HEK293 (cell line): ENCODE data around the gene EXTL1.

Source experiments
- CTCF ChIA-PET: fragments of 350-600 bp; formaldehyde crosslinking; extraction: SDS; loops from one replicate; lab custom pipeline; 2021; ENCODE audit warnings: antibody characterized with exemption; lab: Yijun Ruan, JAX
- POLR2A ChIA-PET: fragments of 300-600 bp; formaldehyde crosslinking; extraction: SDS; loops from one replicate; lab custom pipeline; 2020; ENCODE audit warnings: antibody characterized with exemption, inconsistent platforms; lab: Yijun Ruan, JAX
- H3K27ac ChIP-seq: fragments of 200-500 bp; sonication (Bioruptor generic); 2 replicates; pipeline ENCODE4 v1.5.1; 2014; ENCODE audit warnings: low read depth, low read length, control low read depth, inconsistent platforms; ENCODE audit errors: extremely low read depth
- H3K36me3 ChIP-seq, 2 experiments: fragments of 200-500 bp in 1 of 2; sonication (Bioruptor generic) in 1 of 2; 1 replicate in 1 of 2; 2 replicates in 1 of 2; pipeline ENCODE4 v1.5.1; 2014 to 2017; ENCODE audit warnings: inconsistent platforms in 2 of 2, low read length in 2 of 2; ENCODE audit not compliant: control insufficient read depth in 2 of 2, insufficient read depth in 1 of 2
- H3K4me1 ChIP-seq: fragments of 200-500 bp; sonication (Bioruptor generic); 2 replicates; pipeline ENCODE4 v1.5.1; 2014; ENCODE audit warnings: mild to moderate bottlenecking, low read length, inconsistent platforms; ENCODE audit not compliant: control insufficient read depth, insufficient read depth
- H3K4me3 ChIP-seq: 2 replicates; pipeline ENCODE4 v1.5.1; 2011; ENCODE audit warnings: low read depth, mild to moderate bottlenecking, control low read depth, low read length, moderate library complexity
- H3K9me3 ChIP-seq: fragments of 200-500 bp; sonication (Bioruptor generic); 2 replicates; pipeline ENCODE4 v1.5.1; 2014; ENCODE audit warnings: low read depth, low read length, inconsistent platforms; ENCODE audit not compliant: control insufficient read depth, insufficient read depth
- KLF10 ChIP-seq: fragments of 450-650 bp; IDR thresholded peaks from 2 replicates; pipeline ENCODE4 v1.5.1; 2018; ENCODE audit warnings: missing biosample characterization, mild to moderate bottlenecking, missing genetic modification characterization
- KLF17 ChIP-seq: fragments of 450-650 bp; formaldehyde crosslinking; IDR thresholded peaks from 2 replicates; pipeline ENCODE4 v1.5.1; 2016; ENCODE audit warnings: missing biosample characterization, missing genetic modification characterization
- SCRT1 ChIP-seq: fragments of 450-650 bp; formaldehyde crosslinking; IDR thresholded peaks from 2 replicates; pipeline ENCODE4 v1.5.1; 2016; ENCODE audit warnings: missing biosample characterization, missing genetic modification characterization, borderline replicate concordance
- SP2 ChIP-seq: fragments of 450-650 bp; formaldehyde crosslinking; IDR thresholded peaks from 2 replicates; pipeline ENCODE4 v1.5.1; 2016; ENCODE audit warnings: missing biosample characterization, missing genetic modification characterization
- TCF7L2 ChIP-seq: IDR thresholded peaks from 2 replicates; pipeline ENCODE4 v1.6.1; 2011; ENCODE audit warnings: low read depth, mild to moderate bottlenecking, inconsistent platforms, low read length, moderate library complexity, borderline replicate concordance
- ZNF112 ChIP-seq: fragments of 450-650 bp; formaldehyde crosslinking; IDR thresholded peaks from 2 replicates; pipeline ENCODE4 v1.5.0; 2017; ENCODE audit warnings: missing biosample characterization, missing genetic modification characterization
- ZNF121 ChIP-seq: fragments of 450-650 bp; formaldehyde crosslinking; IDR thresholded peaks from 2 replicates; pipeline ENCODE4 v1.5.1; 2016; ENCODE audit warnings: missing biosample characterization, missing genetic modification characterization
- ZNF239 ChIP-seq: fragments of 450-650 bp; formaldehyde crosslinking; IDR thresholded peaks from 2 replicates; pipeline ENCODE4 v1.5.1; 2016; ENCODE audit warnings: missing biosample characterization, missing genetic modification characterization
- ZNF394 ChIP-seq: fragments of 450-650 bp; formaldehyde crosslinking; IDR thresholded peaks from 2 replicates; pipeline ENCODE4 v1.5.1; 2016; ENCODE audit warnings: missing biosample characterization, missing genetic modification characterization, mild to moderate bottlenecking, moderate library complexity, borderline replicate concordance
- ZNF623 ChIP-seq: fragments of 450-650 bp; formaldehyde crosslinking; IDR thresholded peaks from 2 replicates; pipeline ENCODE4 v1.5.1; 2016; ENCODE audit warnings: missing biosample characterization, missing genetic modification characterization
- ZSCAN23 ChIP-seq: fragments of 450-650 bp; formaldehyde crosslinking; IDR thresholded peaks from 2 replicates; pipeline ENCODE4 v1.5.1; 2016; ENCODE audit warnings: missing biosample characterization, missing genetic modification characterization
- ZXDB ChIP-seq: fragments of 450-650 bp; formaldehyde crosslinking; IDR thresholded peaks from 2 replicates; pipeline ENCODE4 v1.5.1; 2016; ENCODE audit warnings: missing biosample characterization, missing genetic modification characterization

EXTL1 gene

GRCh38 chr1:26083208-26083607, 61.6 kb downstream of the EXTL1 start:
- TF ChIP-seq ZNF121 (tag by site-specific recombination) (no peak), ZXDB (tag by site-specific recombination) (no peak), SP2 (no peak), KLF10 (no peak), TCF7L2 (no peak), ZNF239 (no peak), ZNF112 (tag by site-specific recombination) (no peak)
- TF ChIP-seq, all 188 proteins: peak for 0
- ChIA-PET POLR2A (no interaction called here), CTCF (interaction anchor here (1.7 kb wide), 1 partner anchor 47 kb away, joined by 7 read pairs; no protein-coding TSS in a partner anchor)
- Histone ChIP-seq H3K27ac (no peak overlapping the region), H3K9me3 (no peaks in the 10 kb centered on the region), H3K4me3 (no peak overlapping the region), H3K4me1 (no peaks in the 10 kb centered on the region), H3K36me3 (no peaks in the 10 kb centered on the region)

- POLR2A ChIA-PET: no interaction called here
- H3K27ac ChIP-seq: no peak overlapping the region
- CTCF ChIA-PET: interaction anchor here (1.7 kb wide), 1 partner anchor 48 kb away, joined by 7 read pairs; no protein-coding TSS in a partner anchor
These were observed 62.6 kb downstream of the EXTL1 start for GRCh38 chr1:26084091-26084561.

GRCh38 chr1:26084844-26085243, 63.3 kb downstream of the EXTL1 start:
- Histone ChIP-seq H3K36me3 (no peaks in the 10 kb centered on the region), H3K9me3 (no peaks in the 10 kb centered on the region)
- no peak for TF ChIP-seq KLF17
- peak; percentile 92 for TF ChIP-seq ZNF623 (tag by site-specific recombination)
- TF ChIP-seq, all 188 proteins: peak for 1
- ChIA-PET POLR2A (no interaction called here), CTCF (no interaction called here)
- Histone ChIP-seq H3K4me1 (no peaks in the 10 kb centered on the region), H3K4me3 (no peak overlapping the region), H3K27ac (no peak overlapping the region)

More at GRCh38 chr1:26084091-26084561, 62.6 kb downstream of the EXTL1 start:
- Histone ChIP-seq H3K4me1 (no peaks in the 10 kb centered on the region), H3K36me3 (no peaks in the 10 kb centered on the region), H3K9me3 (no peaks in the 10 kb centered on the region), H3K4me3 (no peak overlapping the region)
- TF ChIP-seq ZSCAN23 (tag by site-specific recombination) (no peak), ZNF394 (tag by site-specific recombination) (no peak), SCRT1 (tag by site-specific recombination) (no peak)
